ENCODE measurements around the gene DDIT3. TPM values are rescaled to one million over a fixed set of nuclear protein-coding genes. Genes with fewer than 3 reads are reported as not detected.
"Not testable (repeated sequence)": the region's sequence is repeated elsewhere in the genome, so short reads cannot be mapped to it uniquely, and the experiment has no call there.

The DDIT3 gene
- total and polyA plus RNA-seq, 2 of the 8 experiments (the other 6 are each of a cell fraction or from before 2014, with no cell fraction given) = 4.9 to 5.7 TPM

DNA sequence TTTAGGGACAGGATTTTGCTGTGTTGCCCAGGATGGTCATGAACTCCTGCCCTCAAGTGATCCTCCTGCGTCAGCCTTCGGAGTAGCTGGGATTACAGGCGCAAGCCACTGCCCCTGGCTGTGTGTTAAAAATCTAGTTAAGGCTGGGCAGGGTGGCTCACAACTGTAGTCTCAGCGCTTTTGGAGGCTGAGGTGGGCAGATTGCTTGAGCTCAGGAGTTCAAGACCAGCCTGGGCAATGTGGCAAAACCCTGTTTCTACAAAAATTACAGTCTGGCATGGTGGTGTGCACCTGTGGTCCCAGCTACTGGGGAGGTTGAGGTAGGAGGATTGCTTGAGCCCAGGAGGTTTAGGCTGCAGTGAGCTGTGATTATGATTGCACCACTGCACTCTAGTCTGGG lies 9.2 kb downstream of the DDIT3 start (continued):
- no peak for TF ChIP-seq RNF2 (IDR thresholded peaks at IDR 0.05; ENCODE audit: borderline replicate concordance, low read depth, low read length, missing control alignments, poor library complexity, severe bottlenecking)
- TF ChIP-seq SIRT6 (IDR thresholded peaks at IDR 0.05; ENCODE audit: low read length) = no peak
- TF ChIP-seq RAD21 (IDR thresholded peaks at IDR 0.05 in 1 of 2, conservative IDR thresholded peaks at IDR 0.05 in 1 of 2; ENCODE audit: low read depth in 2 of 2, low read length in 2 of 2) = no peak

DNA sequence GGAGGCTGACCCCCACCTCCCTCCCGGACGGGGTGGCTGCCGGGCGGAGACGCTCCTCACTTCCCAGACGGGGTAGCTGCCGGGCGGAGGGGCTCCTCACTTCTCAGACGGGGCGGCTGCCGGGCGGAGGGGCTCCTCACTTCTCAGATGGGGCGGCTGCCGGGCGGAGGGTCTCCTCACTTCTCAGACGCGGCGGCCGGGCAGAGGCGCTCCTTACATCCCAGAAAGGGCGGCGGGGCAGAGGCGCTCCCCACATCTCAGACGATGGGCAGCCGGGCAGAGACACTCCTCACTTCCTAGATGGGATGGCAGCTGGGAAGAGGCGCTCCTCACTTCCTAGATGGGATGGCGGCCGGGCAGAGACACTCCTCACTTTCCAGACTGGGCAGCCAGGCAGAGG lies 12.5 kb downstream of the DDIT3 start:
- H2BK15ac ChIP-seq (ENCODE audit: low read length); CTCF ChIA-PET (ENCODE audit: partially characterized antibody); H3K23me2 ChIP-seq (ENCODE audit: low read depth, low read length); H3K56ac ChIP-seq (replicated peaks; ENCODE audit: insufficient read length, low read depth, low read length); H3K79me2 ChIP-seq (ENCODE audit: control insufficient read depth in 1 of 2, insufficient read depth in 2 of 2, low read length in 2 of 2); H2BK120ac ChIP-seq (replicated peaks; ENCODE audit: low read depth, low read length); H3K14ac ChIP-seq (ENCODE audit: insufficient read length); H3K9ac ChIP-seq (replicated peaks in 1 of 4; ENCODE audit: extremely low read depth in 1 of 4, low read depth in 3 of 4, low read length in 3 of 4); H3K4me3 ChIP-seq (ENCODE audit: extremely low read depth in 1 of 4, insufficient read depth in 2 of 4, low read depth in 3 of 4, low read length in 4 of 4); H2BK12ac ChIP-seq (ENCODE audit: low read depth, low read length); DNase-seq (ENCODE audit: low read depth in 1 of 2, low spot score in 2 of 2); H2AK5ac ChIP-seq (ENCODE audit: low read depth, low read length); H3K27me3 ChIP-seq (replicated peaks in 1 of 4; ENCODE audit: control insufficient read depth in 3 of 4, extremely low read depth in 1 of 4, insufficient read depth in 3 of 4, low read length in 3 of 4); H3K4me1 ChIP-seq (replicated peaks in 1 of 4; ENCODE audit: control insufficient read depth in 3 of 4, insufficient read depth in 4 of 4, low read length in 3 of 4); H3K4ac ChIP-seq (replicated peaks; ENCODE audit: insufficient read length, low read depth, low read length); H3K79me1 ChIP-seq (ENCODE audit: low read depth, low read length); H2BK5ac ChIP-seq (ENCODE audit: low read depth, low read length); H4K20me1 ChIP-seq (replicated peaks in 1 of 2; ENCODE audit: control insufficient read depth in 1 of 2, insufficient read depth in 2 of 2, low read length in 2 of 2); H3K9me3 ChIP-seq (ENCODE audit: insufficient read depth in 2 of 2, low read depth in 1 of 2, low read length in 1 of 2); H2BK20ac ChIP-seq (ENCODE audit: low read length); H3K27ac ChIP-seq (ENCODE audit: low read depth, low read length); H3K23ac ChIP-seq (ENCODE audit: insufficient read length); FAIRE-seq; H2AFZ ChIP-seq (ENCODE audit: low read length); H4K5ac ChIP-seq (ENCODE audit: insufficient read length, low read depth, low read length); H3K18ac ChIP-seq (ENCODE audit: extremely low read depth, low read length); H4K8ac ChIP-seq (ENCODE audit: extremely low read depth, insufficient read depth, low read length); H4K91ac ChIP-seq (replicated peaks; ENCODE audit: insufficient read length, low read length); H3K4me2 ChIP-seq (ENCODE audit: insufficient read depth in 1 of 2, low read depth in 2 of 2, low read length in 2 of 2): not testable (repeated sequence)
- WGBS, 2 experiments (ENCODE audit: extremely low coverage in 1 of 2, insufficient coverage in 1 of 2, insufficient read length in 1 of 2, insufficient replicate concordance in 2 of 2, low coverage in 1 of 2, low lambda C conversion rate in 2 of 2, missing lambda C conversion rate in 1 of 2) = no CpG with 5 or more reads among the region's 28 CpGs
- H3K36me3 ChIP-seq (ENCODE audit: control insufficient read depth in 2 of 4, insufficient read depth in 4 of 4, low read length in 3 of 4) = peaks cover 48 to 81% (median 71%) of the 10 kb centered on the region in 4 experiments
- POLR2A ChIA-PET (ENCODE audit: partially characterized antibody) = interaction anchor here (1.4 to 1.5 kb wide), 2 partner anchors 10 to 12 kb away, joined by 6 to 8 read pairs; partner anchors contain the start of gene DDIT3

Data from H1 (cell line).